GM21529 (cell line): ENCODE results near the gene DIDO1.
A peak's percentile ranks its signal among the peaks of the same experiment; 100 is the strongest.

Source experiments
- ATAC-seq: cut with Tn5 transposase; IDR thresholded peaks from one replicate; pipeline ENCODE4 v1.9.1; 2021; ENCODE audit not compliant: unreplicated experiment

DIDO1 gene

GRCh38 chr20:62913043-62913630 lies 13.2 kb downstream of the DIDO1 start:
- ATAC-seq = no peak

DNA sequence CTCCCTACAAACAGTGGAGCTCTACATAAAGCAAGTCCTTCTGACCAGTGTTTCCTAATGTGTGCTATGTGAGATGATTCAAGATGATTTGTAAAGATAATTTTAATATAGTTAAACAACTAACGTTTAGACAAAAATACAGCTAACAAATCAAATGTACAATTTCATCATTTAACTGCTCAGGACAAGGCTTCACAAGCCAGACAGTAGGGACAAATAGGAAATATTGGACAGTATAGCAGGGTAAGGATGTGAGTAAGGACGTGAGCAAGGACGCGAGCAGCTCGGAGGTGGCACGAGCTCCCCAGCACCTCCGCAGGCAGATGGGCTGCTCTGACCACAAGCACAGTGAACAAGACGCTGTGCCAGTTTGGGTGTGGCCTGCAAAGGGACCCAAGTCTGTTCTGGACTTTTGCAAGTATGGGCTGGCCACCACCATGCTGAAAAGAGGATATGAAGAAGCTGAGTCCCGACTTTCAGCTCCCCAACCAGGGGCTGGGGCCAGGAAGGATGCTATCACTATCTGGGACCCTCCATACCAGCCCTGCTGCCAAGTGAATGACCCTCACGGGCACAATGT lies 14.5 kb downstream of the DIDO1 start:
- no peak for ATAC-seq

DNA sequence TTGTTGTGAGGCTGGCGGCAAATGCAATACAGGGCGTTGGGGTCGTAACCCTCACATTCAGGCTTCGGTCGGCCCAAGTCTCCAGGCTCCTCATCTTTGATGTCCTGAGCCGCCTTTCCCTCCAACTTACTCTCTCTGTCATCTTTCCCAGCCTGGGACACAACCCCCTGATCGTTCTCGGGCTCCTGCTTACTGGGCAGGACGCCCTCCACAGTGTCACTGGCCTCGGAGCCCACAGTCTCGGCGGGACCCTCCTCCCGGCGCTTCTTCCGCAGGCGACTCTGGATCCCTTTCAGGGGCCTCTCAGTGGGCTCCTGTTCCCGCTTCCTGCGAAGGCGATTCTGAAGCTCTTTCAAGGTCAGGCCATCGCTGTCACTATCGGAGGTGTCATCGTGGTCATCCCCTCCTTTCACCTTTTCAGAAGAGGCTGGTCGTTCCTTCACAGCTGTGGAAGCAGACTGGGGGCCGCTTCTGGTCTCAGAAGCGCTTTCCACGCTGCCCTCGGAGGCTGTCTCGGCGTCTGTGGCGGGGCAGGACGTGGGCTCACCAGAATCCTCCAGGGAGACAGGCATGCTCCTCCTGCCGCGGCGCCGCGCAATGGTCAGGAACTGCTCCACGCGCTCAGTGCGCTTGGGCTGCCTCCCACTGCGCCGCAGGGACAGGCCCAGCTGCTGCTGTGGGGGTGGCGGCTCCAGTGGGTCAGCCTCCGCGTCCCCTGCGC lies 15.4 kb downstream of the DIDO1 start:
- no peak for ATAC-seq

DNA sequence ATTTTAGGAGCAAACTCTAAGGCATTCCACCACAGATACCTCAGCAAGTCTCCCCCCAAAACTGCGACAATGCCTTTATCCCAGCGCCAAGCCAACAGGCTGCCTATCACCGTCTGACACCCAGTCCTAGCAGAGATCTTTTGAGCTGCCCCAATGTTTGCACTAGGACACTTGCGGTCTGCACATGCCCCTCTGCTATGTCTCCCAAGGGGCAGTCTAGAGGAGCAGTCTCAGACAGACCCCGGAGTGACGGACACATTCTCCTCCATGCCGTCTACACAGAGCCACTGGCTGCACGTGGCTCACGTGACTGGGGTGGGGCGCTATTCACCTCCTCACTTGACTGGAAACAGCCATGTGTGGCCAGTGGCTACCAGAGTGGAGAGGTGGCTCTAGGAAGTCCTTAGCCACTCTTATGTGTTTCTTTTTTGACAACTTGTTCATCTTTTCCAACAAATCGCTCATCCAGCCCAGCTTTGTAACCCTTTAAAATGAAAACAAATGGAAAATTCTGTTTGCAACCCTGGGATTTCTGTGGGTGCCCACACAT lies 16.0 kb downstream of the DIDO1 start:
- no peak for ATAC-seq

DNA sequence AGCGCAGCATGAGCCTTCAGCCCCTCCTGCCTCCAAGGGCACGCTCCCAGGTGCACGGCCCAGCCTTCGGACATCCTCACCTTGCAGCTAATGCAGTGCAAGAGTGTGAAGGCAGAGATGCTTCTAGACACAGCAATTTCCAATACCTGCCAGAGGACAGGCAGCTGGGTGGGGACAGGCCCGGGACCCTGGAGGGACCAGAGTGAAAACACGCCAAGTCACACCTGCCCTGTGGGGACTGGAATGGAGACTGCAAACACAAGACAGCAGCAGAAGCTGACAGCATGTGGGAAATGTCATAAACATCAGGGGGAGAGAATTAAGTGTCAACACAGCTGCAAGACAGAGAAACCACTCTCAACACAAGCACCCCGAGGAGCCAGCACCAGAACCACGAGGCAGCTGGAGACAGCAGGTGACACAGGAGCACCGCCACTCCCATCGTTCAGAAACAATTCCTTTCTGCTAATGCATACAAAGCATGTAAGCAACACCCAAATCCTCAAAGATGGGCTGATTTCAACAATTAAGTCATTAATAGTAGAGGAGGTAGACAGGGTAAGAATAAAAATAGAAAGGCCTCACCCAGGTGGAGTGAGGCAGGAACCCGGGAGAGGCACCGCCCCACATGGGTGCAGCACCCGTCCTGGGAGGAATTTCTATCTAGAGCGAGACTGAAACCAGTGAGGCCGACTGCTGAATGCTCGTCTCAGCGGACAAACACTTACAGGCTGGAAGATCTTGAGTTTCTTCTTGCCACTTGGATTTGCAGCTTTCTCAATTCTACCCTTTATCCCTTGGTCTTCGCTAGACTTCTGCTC lies 17.1 kb downstream of the DIDO1 start:
- no peak for ATAC-seq

DNA sequence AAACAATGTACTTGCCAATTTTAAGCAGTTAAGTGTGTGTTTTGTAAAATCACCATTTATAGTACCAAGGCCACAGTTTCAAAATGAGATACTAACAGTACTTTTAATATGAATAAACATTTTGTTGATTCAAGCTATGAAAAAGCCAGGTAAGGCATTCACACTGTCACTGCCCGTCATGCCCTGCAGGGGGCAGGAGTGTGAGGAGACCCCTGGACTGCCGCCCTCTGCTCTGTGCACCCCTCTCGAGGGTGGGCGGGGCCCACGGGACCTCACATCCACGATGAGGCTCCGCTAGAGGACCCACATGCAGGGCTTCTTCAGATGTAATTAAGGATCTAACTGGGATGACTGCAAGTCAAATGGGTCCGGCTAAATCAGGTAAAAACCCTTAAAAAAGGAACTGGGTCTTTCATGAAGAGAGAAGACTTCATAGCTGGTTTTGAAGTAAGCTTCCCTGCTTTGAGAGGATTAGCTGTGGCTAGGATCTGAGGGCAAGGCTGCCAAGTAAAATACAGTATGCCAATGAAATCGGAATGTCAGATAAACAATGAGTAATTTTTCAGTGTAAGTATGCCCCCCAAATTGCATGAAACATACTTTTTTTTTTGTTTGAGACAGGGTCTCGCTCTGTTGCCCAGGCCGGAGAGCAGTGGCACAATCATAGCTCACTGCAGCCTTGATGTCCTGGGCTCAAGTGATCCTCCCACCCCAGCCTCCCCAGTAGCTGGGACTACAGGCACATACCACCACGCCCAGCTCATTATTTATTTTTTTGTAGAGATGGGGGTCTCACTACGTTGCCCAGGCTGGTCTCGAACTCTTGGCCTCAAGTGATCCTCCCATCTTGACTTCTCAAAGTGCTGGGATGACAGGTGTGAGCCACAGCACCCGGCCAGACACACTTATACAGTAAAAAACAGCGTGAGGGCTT lies 18.7 kb downstream of the DIDO1 start:
- no peak for ATAC-seq

GRCh38 chr20:62906647-62907375 lies 19.5 kb downstream of the DIDO1 start:
- ATAC-seq = no peak

GRCh38 chr20:62906209-62906608 lies 20.1 kb downstream of the DIDO1 start:
- ATAC-seq = no peak

GRCh38 chr20:62905536-62906117 lies 20.7 kb downstream of the DIDO1 start:
- no peak for ATAC-seq

DNA sequence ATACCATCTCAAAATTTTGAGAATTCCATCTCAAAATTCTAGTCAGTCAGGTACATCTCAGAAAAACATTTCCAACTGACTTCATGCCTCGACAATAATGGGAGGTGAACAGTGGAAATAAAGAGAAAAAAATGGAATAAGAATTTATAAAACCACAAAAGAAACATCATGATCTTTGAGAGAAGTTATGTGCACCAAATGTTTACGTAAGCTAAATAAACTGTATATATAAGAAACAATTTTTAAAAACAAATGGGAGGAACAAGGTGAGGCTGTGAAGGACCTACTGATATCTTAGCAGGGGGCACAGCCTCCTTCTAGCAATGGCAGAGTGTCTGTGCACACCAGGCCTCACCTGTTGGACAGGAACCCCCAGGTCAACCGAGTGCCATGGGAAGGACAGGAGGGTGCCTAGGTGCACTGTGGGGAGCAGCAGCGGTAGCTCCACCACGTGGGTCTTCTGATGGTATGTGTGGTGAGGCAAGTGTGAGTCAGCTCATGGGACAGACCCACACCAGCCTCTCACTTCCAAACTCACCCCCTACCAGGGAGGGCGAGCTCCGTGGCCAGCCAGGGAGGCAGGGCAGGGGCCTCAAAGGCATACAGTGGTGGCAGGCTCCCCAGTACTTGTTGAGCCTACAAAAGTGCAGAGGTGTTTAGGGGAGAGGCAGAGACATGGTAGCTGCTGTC lies 23.2 kb downstream of the DIDO1 start:
- ATAC-seq = no peak

GRCh38 chr20:62901891-62902290 lies 24.4 kb downstream of the DIDO1 start:
- no peak for ATAC-seq

DNA sequence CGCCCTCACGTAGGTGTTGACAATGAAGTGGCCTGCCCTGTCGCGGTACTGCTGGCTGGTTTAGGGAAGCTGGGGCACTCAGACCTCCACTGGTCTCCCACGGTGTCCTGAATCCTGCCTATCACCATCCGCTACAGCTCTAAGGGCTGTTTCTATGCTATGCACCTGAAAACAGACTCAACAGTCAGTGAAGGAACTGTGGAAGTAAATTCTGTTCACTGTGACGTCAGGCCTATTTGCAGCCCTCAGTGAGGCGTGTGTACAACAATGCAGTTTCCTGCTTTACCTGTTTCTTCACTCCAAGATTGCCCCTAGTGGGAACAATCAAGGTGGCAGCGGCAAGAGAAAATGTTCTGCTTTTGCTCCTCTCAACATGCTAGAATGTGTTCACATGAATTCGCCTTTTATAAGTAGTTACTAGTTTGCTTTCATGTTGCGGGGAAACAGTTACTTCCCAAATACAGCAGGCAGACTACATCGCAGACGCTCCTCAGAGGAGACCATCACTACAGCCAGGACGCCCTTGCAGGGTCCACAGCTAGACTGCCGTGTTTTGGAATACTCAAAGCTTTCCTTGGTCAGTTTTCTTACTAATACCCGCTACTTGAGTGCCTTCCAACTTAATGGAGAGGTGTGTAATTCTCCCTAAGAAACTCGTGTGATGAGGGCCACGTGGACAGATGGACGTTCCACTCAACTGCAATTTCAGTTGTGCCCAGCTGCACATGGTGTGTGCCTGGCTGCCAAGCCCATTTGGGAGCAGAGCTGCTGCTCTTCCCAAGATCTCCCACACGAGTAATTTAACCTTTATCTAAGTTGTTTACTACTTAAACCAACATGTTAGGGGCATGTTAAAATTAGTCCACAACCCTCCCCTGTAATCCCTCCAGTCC lies 25.4 kb downstream of the DIDO1 start:
- ATAC-seq = peak; percentile 10

DNA sequence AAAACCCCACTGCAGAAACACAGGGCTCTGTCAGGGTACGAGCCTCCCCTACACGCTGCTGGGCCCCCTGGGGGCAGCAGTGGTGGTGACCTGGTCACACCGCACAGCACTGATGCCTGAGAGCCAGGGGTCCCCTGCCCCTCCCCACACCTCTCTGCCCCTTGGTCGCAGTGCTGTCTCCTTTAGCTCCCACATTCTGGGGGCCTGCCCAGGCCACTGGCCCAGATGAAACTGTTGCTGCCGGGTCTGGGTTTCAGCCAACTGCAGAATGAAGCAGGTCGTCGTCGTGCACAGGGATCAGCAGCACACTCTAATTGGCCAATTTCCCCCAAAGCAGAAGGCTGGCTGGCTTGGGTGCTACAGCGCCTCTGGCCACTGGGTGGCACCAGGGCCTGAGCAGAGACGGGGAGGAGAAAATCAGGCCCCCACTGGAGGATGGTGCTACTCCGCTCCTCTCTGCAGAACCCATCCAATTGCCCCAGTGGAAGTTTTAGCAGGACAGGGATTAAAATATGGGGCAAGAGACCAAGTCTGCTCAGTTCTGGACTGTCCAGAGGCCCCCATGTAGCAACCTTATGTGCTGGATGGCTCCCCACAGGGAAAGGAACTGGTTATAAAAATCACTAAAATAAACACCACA lies 26.1 kb downstream of the DIDO1 start:
- ATAC-seq = peak; percentile 82

- ATAC-seq = no peak
Measured at GRCh38 chr20:62899633-62900051, 26.7 kb downstream of the DIDO1 start.

- no peak for ATAC-seq
Measured at GRCh38 chr20:62898970-62899632, 27.2 kb downstream of the DIDO1 start.

DNA sequence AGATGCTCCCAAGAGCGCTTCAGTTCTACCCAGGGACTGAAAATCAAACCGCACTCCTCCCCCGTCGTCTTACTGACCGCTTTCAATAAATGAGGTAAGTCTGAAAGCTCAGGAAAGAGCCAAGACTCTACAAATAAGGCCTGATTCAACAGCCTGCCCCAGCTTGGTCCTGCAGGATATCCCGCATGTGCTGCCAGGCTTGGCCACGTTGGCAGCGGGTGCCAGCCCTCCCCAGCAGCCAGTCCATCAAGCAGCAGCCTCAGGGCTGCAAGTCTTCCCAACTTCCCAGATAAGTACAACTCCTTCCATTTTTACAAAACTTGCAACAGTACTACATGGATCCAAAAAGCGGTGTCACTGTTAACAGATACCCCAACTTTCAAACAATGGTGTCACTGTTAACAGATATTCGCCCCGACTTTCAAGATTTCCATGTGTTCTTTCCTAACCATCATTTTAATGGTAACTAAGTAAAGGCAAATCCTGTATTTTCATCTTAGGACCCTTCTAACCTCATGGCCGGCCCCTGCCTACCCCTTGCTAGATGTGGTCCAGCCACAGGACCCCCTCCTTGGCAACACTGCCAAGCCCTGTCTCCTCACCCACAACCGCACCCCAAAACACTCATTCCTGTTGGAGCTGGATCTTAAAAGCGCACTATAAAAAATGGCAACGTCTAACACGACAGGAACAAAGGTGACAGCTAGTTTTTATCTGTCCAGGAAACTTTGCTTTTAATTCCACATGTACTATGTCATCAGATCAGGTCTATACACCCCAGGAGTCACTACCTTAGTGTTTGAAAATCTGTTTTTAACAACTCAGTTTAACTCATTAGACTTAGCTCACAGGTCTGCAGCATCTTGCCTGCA lies 28.0 kb downstream of the DIDO1 start:
- no peak for ATAC-seq
